IMR-90 (cell line): Measurements from ENCODE around the gene DGKE.

Experiments
- CEBPB ChIP-seq: IDR thresholded peaks from 2 replicates; pipeline ENCODE4 v1.6.1; 2012; ENCODE audit warnings: low read depth, low read length, improper control_type of control experiment
- CHD1 ChIP-seq: IDR thresholded peaks from 2 replicates; pipeline ENCODE4 v1.6.1; 2012; ENCODE audit warnings: low read depth, low read length, improper control_type of control experiment
- CTCF ChIP-seq: conservative IDR thresholded peaks from 2 replicates; pipeline ENCODE4 v1.5.1; 2012; ENCODE audit warnings: mild to moderate bottlenecking, low read depth, low read length, improper control_type of control experiment
- MXI1 ChIP-seq: IDR thresholded peaks from 2 replicates; pipeline ENCODE4 v1.6.1; 2012; ENCODE audit warnings: low read depth, mild to moderate bottlenecking, low read length, moderate library complexity, borderline replicate concordance
- POLR2A ChIP-seq: IDR thresholded peaks from 2 replicates; pipeline ENCODE4 v1.6.1; 2012; ENCODE audit warnings: mild to moderate bottlenecking, low read depth, low read length
- RAD21 ChIP-seq: IDR thresholded peaks from 2 replicates; pipeline ENCODE4 v1.6.1; 2012; ENCODE audit warnings: low read length, improper control_type of control experiment
- USF2 ChIP-seq: fragments of 150-350 bp; IDR thresholded peaks from 2 replicates; pipeline ENCODE4 v1.6.1; 2017; ENCODE audit warnings: mild to moderate bottlenecking, antibody characterized with exemption, low read length, low read depth

DNA sequence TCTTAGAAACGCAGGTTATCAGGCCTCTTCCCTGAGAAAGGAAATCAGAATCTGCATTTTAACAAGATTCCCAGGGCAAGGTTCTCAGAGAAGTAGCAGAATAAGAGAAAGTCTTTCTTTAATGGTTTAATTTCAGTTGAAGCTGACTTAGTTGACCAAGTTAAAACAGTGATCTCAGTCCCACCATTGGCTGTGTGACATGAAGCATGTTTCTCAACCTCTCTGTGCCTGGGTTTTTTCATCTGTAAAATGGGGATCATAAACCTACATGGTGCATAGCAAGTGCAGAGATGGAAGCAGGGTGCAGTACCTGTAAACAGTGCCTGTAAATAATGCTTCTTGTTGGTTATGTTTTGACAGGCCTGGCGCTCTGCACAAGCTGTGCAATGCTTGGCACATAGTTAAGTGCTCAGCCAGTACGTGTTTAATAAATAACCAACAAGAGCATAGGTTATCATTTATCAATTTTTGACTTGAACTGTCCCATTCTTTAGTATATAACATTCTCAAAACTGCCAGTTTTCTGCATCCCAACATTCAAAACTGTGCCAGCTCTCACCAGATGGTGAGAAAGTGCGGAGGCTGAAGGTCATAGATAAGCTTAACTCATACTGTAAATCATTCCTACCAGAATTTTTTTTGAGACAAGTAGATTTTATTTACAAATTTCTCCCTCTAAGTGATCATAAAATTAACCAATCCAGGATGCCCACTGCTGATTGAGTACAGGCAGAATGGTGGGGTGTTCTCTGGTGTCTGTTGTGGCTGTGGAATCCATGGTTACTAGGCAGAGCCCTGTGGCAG is 7.1 kb upstream of the DGKE start:
- TF ChIP-seq CTCF (no peak), CHD1 (no peak), USF2 (no peak), POLR2A (no peak), RAD21 (no peak), CEBPB (no peak), MXI1 (no peak)
